K562 (cell line): Measurements from ENCODE around the gene ENOSF1. TPM values are rescaled to one million over a fixed set of nuclear protein-coding genes. Genes with fewer than 3 reads are reported as not detected.

Source experiments
- BCOR ChIP-seq: fragments of 450-650 bp; IDR thresholded peaks from 2 replicates; pipeline ENCODE4 v1.6.1; 2016
- CBX1 ChIP-seq: sonication (generic); IDR thresholded peaks from 2 replicates; pipeline ENCODE4 v1.6.1; 2016; ENCODE audit warnings: antibody characterized with exemption, low read depth, mild to moderate bottlenecking
- KDM5B ChIP-seq: fragments of 200-600 bp; sonication (generic); IDR thresholded peaks from 2 replicates; pipeline ENCODE4 v1.6.1; 2012; ENCODE audit warnings: low read depth, mild to moderate bottlenecking, moderate library complexity, low read length, control low read depth, inconsistent platforms; ENCODE audit not compliant: insufficient replicate concordance
- MLLT1 ChIP-seq, 2 experiments: fragments of 450-650 bp; IDR thresholded peaks; 2 replicates each; pipeline ENCODE4 v1.6.1; 2016
- MXI1 ChIP-seq: IDR thresholded peaks from 2 replicates; pipeline ENCODE4 v1.6.1; 2011; ENCODE audit warnings: low read depth, mild to moderate bottlenecking, improper control_type of control experiment, low read length
- NCOR1 ChIP-seq: fragments of 450-650 bp; IDR thresholded peaks from 2 replicates; pipeline ENCODE4 v1.6.1; 2016; ENCODE audit warnings: mild to moderate bottlenecking, moderate library complexity
- POLR3G ChIP-seq: IDR thresholded peaks from 2 replicates; pipeline ENCODE4 v1.6.1; 2011; ENCODE audit not compliant: insufficient read length, insufficient replicate concordance; ENCODE audit errors: extremely low read depth
- POU5F1 ChIP-seq: fragments of 150-350 bp; IDR thresholded peaks from 2 replicates; pipeline ENCODE4 v1.6.1; 2014; ENCODE audit warnings: borderline replicate concordance, low read length, low read depth, mild to moderate bottlenecking; ENCODE audit not compliant: partially characterized antibody
- PPARD ChIP-seq: fragments of 250-450 bp; sonication (Bioruptor Pico); IDR thresholded peaks from 2 replicates; pipeline ENCODE4 v1.8.0; 2022; ENCODE audit warnings: inconsistent platforms, mild to moderate bottlenecking, moderate library complexity
- RCOR1 ChIP-seq, 2 experiments: IDR thresholded peaks; 2 replicates each; pipeline ENCODE4 v1.6.1; 2012; ENCODE audit warnings: low read depth in 2 of 2, low read length in 2 of 2, borderline replicate concordance in 1 of 2, improper control_type of control experiment in 1 of 2
- SAP30 ChIP-seq: fragments of 200-600 bp; sonication (generic); IDR thresholded peaks from 2 replicates; pipeline ENCODE4 v1.6.1; 2012; ENCODE audit warnings: borderline replicate concordance, low read depth, mild to moderate bottlenecking, moderate library complexity, low read length, control low read depth, inconsistent platforms; ENCODE audit not compliant: insufficient read depth, poor library complexity, severe bottlenecking
- SMAD3 ChIP-seq: fragments of 450-650 bp; formaldehyde crosslinking; conservative IDR thresholded peaks from 2 replicates; pipeline ENCODE4 v1.4.0; 2020; ENCODE audit warnings: mild to moderate bottlenecking
- SREBF2 ChIP-seq: sonication (generic); formaldehyde crosslinking; IDR thresholded peaks from 2 replicates; pipeline ENCODE4 v1.4.0; 2020; ENCODE audit warnings: mild to moderate bottlenecking, missing genetic modification reagents
- U2AF2 ChIP-seq: fragments of 200-400 bp; formaldehyde crosslinking; optimal IDR thresholded peaks from 2 replicates; pipeline ENCODE3; 2017; ENCODE audit warnings: low read depth, mild to moderate bottlenecking, low read length
- WHSC1 ChIP-seq: IDR thresholded peaks from one replicate; pipeline ENCODE4 v1.6.1; 2012; ENCODE audit warnings: low read length, control low read depth, inconsistent platforms
- YBX1 ChIP-seq: fragments of 450-650 bp; IDR thresholded peaks from 2 replicates; pipeline ENCODE4 v1.7.1; 2016; ENCODE audit warnings: mild to moderate bottlenecking
- polyA plus RNA-seq, 8 experiments: library from polyadenylated mRNA; depleted of rRNA in 4 of 8; stranded (reverse) in 5 of 8; unstranded in 3 of 8; fragments of >200 nt; fragmentation: Nextera tagmentation in 2 of 8; fragmentation: Illumina TruSeq in 1 of 8; extraction: Ambion mirVana in 2 of 8; extraction: Trizol in 1 of 8; gene quantifications; 2 replicates each; pipeline versions ENCODE4 v1.2.1 to v1.2.3, GENCODE V29; 2011 to 2014; ENCODE audit warnings: inconsistent platforms in 1 of 8, missing spikeins in 1 of 8
- total RNA-seq, 7 experiments: library from RNA; depleted of rRNA in 6 of 7; stranded (reverse); fragments of >200 nt in 6 of 7; fragmentation: Illumina TruSeq in 2 of 7; extraction: Trizol in 2 of 7; gene quantifications; 2 replicates each; pipeline versions ENCODE4 v1.2.1 to v1.2.3, GENCODE V29; 2011 to 2021; ENCODE audit warnings: low replicate concordance in 1 of 7
- TF ChIP-seq, protein P1 (sequence below): fragments of 450-650 bp; IDR thresholded peaks from 2 replicates; pipeline ENCODE4 v1.6.1; 2017; ENCODE audit warnings: antibody characterized with exemption
- TF ChIP-seq, protein P2 (sequence below): fragments of 450-650 bp; formaldehyde crosslinking; IDR thresholded peaks from 2 replicates; pipeline ENCODE4 v1.4.0; 2022; ENCODE audit warnings: missing genetic modification characterization
- TF ChIP-seq, protein P3 (sequence below), 2 experiments: fragments of 150-350 bp in 1 of 2; IDR thresholded peaks; 2 replicates each; pipeline ENCODE4 v1.6.1; 2012 to 2016; ENCODE audit warnings: low read depth in 2 of 2, low read length in 2 of 2, mild to moderate bottlenecking in 1 of 2, moderate library complexity in 1 of 2

ENOSF1 gene
- total and polyA plus RNA-seq, 9 of the 15 experiments (the other 6 are each of a cell fraction or from before 2014, with no cell fraction given), result 15.5 to 66.4 (median 46.5) TPM

DNA sequence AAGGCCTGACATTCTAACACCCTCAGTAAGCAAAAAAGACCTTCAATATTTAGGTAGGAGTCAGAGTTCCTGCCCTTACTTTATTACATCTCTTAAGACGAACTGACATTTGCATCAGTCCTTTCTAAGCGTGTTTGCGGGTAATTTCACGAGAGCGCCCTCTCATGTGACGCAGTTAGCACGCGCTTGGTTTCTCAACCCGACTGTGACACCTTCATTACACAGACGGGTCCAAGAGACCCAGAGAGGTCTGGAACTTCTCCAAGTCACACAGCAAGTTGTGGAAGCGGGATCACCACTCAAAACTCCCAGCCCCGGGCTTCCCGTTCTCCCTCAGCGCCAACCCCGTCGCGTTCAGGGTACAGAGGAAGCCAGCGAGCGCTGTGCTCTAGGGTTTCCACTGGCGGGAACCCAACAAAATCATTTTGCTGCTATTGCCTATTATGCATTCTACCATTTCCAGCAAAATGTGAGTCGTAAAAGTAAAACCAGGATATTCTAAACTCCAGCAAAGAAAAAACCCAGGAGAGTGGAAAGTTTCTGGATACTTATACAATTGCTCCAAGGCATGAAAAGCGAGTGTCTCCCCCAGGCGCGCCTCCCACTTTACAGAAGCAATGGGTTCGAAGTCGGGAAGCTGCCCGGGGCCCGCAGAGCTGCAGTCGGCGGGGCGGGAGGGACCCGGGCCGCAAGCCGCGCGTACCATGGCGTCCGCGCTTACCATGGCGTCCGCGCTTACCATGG lies 601 bp downstream of the ENOSF1 start (continued):
- TF ChIP-seq, protein P1, sequence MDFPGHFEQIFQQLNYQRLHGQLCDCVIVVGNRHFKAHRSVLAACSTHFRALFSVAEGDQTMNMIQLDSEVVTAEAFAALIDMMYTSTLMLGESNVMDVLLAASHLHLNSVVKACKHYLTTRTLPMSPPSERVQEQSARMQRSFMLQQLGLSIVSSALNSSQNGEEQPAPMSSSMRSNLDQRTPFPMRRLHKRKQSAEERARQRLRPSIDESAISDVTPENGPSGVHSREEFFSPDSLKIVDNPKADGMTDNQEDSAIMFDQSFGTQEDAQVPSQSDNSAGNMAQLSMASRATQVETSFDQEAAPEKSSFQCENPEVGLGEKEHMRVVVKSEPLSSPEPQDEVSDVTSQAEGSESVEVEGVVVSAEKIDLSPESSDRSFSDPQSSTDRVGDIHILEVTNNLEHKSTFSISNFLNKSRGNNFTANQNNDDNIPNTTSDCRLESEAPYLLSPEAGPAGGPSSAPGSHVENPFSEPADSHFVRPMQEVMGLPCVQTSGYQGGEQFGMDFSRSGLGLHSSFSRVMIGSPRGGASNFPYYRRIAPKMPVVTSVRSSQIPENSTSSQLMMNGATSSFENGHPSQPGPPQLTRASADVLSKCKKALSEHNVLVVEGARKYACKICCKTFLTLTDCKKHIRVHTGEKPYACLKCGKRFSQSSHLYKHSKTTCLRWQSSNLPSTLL, result peak; percentile 92; the same call in 1 of the 2 replicates
- no peak for TF ChIP-seq SMAD3 (CRISPR knock-in tag)
- no peak for TF ChIP-seq YBX1
- no peak for TF ChIP-seq MLLT1 (IDR thresholded peaks at IDR 0.05)
- no peak; the same call in 1 of the 2 replicates for TF ChIP-seq MXI1
- TF ChIP-seq, protein P2, sequence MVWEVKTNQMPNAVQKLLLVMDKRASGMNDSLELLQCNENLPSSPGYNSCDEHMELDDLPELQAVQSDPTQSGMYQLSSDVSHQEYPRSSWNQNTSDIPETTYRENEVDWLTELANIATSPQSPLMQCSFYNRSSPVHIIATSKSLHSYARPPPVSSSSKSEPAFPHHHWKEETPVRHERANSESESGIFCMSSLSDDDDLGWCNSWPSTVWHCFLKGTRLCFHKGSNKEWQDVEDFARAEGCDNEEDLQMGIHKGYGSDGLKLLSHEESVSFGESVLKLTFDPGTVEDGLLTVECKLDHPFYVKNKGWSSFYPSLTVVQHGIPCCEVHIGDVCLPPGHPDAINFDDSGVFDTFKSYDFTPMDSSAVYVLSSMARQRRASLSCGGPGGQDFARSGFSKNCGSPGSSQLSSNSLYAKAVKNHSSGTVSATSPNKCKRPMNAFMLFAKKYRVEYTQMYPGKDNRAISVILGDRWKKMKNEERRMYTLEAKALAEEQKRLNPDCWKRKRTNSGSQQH (CRISPR knock-in tag), result no peak
- peak; percentile 80 for TF ChIP-seq BCOR
- no peak for TF ChIP-seq POU5F1
- TF ChIP-seq NCOR1, result no peak
- TF ChIP-seq POLR3G, result no peak
- TF ChIP-seq PPARD (CRISPR knock-in tag), result no peak
- peak; percentile 52; the same call in 1 of the 2 replicates for TF ChIP-seq CBX1
- no peak for TF ChIP-seq KDM5B
- TF ChIP-seq U2AF2, result no peak
- no peak for TF ChIP-seq SREBF2
- peak; percentile 68 for TF ChIP-seq SAP30
- no peak for TF ChIP-seq WHSC1
- TF ChIP-seq, protein P3, sequence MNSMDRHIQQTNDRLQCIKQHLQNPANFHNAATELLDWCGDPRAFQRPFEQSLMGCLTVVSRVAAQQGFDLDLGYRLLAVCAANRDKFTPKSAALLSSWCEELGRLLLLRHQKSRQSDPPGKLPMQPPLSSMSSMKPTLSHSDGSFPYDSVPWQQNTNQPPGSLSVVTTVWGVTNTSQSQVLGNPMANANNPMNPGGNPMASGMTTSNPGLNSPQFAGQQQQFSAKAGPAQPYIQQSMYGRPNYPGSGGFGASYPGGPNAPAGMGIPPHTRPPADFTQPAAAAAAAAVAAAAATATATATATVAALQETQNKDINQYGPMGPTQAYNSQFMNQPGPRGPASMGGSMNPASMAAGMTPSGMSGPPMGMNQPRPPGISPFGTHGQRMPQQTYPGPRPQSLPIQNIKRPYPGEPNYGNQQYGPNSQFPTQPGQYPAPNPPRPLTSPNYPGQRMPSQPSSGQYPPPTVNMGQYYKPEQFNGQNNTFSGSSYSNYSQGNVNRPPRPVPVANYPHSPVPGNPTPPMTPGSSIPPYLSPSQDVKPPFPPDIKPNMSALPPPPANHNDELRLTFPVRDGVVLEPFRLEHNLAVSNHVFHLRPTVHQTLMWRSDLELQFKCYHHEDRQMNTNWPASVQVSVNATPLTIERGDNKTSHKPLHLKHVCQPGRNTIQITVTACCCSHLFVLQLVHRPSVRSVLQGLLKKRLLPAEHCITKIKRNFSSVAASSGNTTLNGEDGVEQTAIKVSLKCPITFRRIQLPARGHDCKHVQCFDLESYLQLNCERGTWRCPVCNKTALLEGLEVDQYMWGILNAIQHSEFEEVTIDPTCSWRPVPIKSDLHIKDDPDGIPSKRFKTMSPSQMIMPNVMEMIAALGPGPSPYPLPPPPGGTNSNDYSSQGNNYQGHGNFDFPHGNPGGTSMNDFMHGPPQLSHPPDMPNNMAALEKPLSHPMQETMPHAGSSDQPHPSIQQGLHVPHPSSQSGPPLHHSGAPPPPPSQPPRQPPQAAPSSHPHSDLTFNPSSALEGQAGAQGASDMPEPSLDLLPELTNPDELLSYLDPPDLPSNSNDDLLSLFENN (IDR thresholded peaks at IDR 0.05; ENCODE audit: low read depth in 2 of 2, low read length in 2 of 2), result 0 out of 4 replicates have a peak, but pooled peaks of 1 of the 2 experiments have one; percentile 33
- peak in 1 of 2 experiments; percentile 61; a peak in 2 of 4 replicates for TF ChIP-seq RCOR1 (IDR thresholded peaks at IDR 0.05; ENCODE audit: borderline replicate concordance in 1 of 2, low read depth in 2 of 2, low read length in 2 of 2)
